Activated CD8-positive, alpha-beta memory T cell treated with anti-CD3 and anti-CD28 coated beads for 36 hours (primary cell): ENCODE results near the gene STAT3. TPM values are rescaled to one million over a fixed set of nuclear protein-coding genes. Genes with fewer than 3 reads are reported as not detected.
"Not testable (repeated sequence)": the region's sequence is repeated elsewhere in the genome, so short reads cannot be mapped to it uniquely, and the experiment has no call there.

Experiments
- CTCF ChIA-PET: fragments of 350-600 bp; sonication (Branson Sonifier 250); formaldehyde crosslinking; loops from one replicate; lab custom pipeline; 2021; ENCODE audit warnings: antibody characterized with exemption; lab: Charles Lee
- POLR2A ChIA-PET: fragments of 350-600 bp; sonication (Branson Sonifier 250); formaldehyde crosslinking; loops from one replicate; lab custom pipeline; 2021; ENCODE audit warnings: antibody characterized with exemption; lab: Charles Lee
- total RNA-seq, 2 experiments: library from RNA; stranded (reverse); gene quantifications; one replicate each; pipeline ENCODE4 v1.2.3, GENCODE V29; 2021

Gene STAT3
- total RNA-seq, 2 experiments from 2014 or later, result 179 TPM

GRCh38 chr17:42341568-42341967, 46.7 kb downstream of the STAT3 start:
- ChIA-PET POLR2A (interaction anchor here (0.7 to 1.5 kb wide), 3 partner anchors 47 to 246 kb away, joined by 3 to 4 read pairs (median 3); no protein-coding TSS in a partner anchor), CTCF (interaction anchor here (0.6 to 2.2 kb wide), 3 partner anchors 33 to 62 kb away, joined by 3 to 10 read pairs (median 4); partner anchors contain the start of gene STAT3)

- CTCF ChIA-PET, result interaction anchor here (0.8 to 2.2 kb wide), 6 partner anchors 10 to 66 kb away, joined by 3 to 10 read pairs (median 4); partner anchors contain the start of gene STAT3
- POLR2A ChIA-PET, result interaction anchor here (0.6 to 1.5 kb wide), 5 partner anchors 28 to 375 kb away, joined by 3 to 4 read pairs (median 3); no protein-coding TSS in a partner anchor
These were observed 47.5 kb downstream of the STAT3 start for GRCh38 chr17:42340691-42341127.

GRCh38 chr17:42339221-42339620, 49.0 kb downstream of the STAT3 start:
- ChIA-PET POLR2A (no interaction called here), CTCF (interaction anchor here (1.0 to 1.3 kb wide), 3 partner anchors 26 to 53 kb away, joined by 3 to 4 read pairs (median 3); no protein-coding TSS in a partner anchor)

- ChIA-PET CTCF (interaction anchor here (1.0 to 1.3 kb wide), 2 partner anchors 50 to 53 kb away, joined by 3 read pairs; no protein-coding TSS in a partner anchor), POLR2A (no interaction called here)
These were observed 49.7 kb downstream of the STAT3 start for GRCh38 chr17:42338427-42338985.

GRCh38 chr17:42337442-42337841, 50.8 kb downstream of the STAT3 start:
- CTCF ChIA-PET, result interaction anchor here (0.6 to 1.7 kb wide), 8 partner anchors 12 to 115 kb away, joined by 3 to 5 read pairs (median 3); partner anchors contain the start of gene STAT3
- POLR2A ChIA-PET, result interaction anchor here (0.6 to 1.2 kb wide), 6 partner anchors 23 to 65 kb away, joined by 3 to 11 read pairs (median 3); partner anchors contain the start of gene STAT3

- ChIA-PET POLR2A (interaction anchor here (0.6 to 1.5 kb wide), 2 partner anchors 43 to 54 kb away, joined by 8 to 9 read pairs; partner anchors contain the start of gene STAT3), CTCF (interaction anchor here (0.9 to 4.5 kb wide), 3 partner anchors 14 to 68 kb away, joined by 4 to 23 read pairs (median 9); no protein-coding TSS in a partner anchor)
These were observed 53.6 kb downstream of the STAT3 start for GRCh38 chr17:42334677-42335076.

- POLR2A ChIA-PET, result interaction anchor here (0.6 to 1.0 kb wide), 4 partner anchors 9 to 82 kb away, joined by 3 to 7 read pairs (median 3); no protein-coding TSS in a partner anchor
- CTCF ChIA-PET, result interaction anchor here (0.6 to 4.5 kb wide), 5 partner anchors 9 to 185 kb away, joined by 3 to 23 read pairs (median 7); no protein-coding TSS in a partner anchor
These were observed 55.2 kb downstream of the STAT3 start for GRCh38 chr17:42333053-42333452.

GRCh38 chr17:42329025-42329976, 58.9 kb downstream of the STAT3 start:
- POLR2A ChIA-PET, result no interaction called here
- CTCF ChIA-PET, result interaction anchor here (1.1 to 1.8 kb wide), 3 partner anchors 9 to 77 kb away, joined by 3 to 6 read pairs (median 5); no protein-coding TSS in a partner anchor

GRCh38 chr17:42325026-42325425, 63.2 kb downstream of the STAT3 start:
- POLR2A ChIA-PET, result no interaction called here

GRCh38 chr17:42323268-42323773, 64.9 kb downstream of the STAT3 start:
- ChIA-PET CTCF (interaction anchor here (0.7 to 20.1 kb wide), 12 partner anchors 10 to 101 kb away, joined by 3 to 340 read pairs (median 3); partner anchors contain the start of gene STAT3), POLR2A (no interaction called here)

More at GRCh38 chr17:42325026-42325425, 63.2 kb downstream of the STAT3 start:
- CTCF ChIA-PET, result interaction anchor here (0.7 to 20.1 kb wide), 3 partner anchors 13 to 83 kb away, joined by 3 to 340 read pairs (median 3); partner anchors contain the start of gene STAT3

GRCh38 chr17:42322382-42323267, 65.6 kb downstream of the STAT3 start:
- ChIA-PET CTCF (interaction anchor here (0.5 to 20.1 kb wide), 23 partner anchors 9 to 272 kb away, joined by 3 to 340 read pairs (median 3); partner anchors contain the start of genes CAVIN1 and STAT3), POLR2A (no interaction called here)

GRCh38 chr17:42321555-42321954, 66.7 kb downstream of the STAT3 start:
- CTCF ChIA-PET, result interaction anchor here (0.8 to 20.1 kb wide), 11 partner anchors 7 to 209 kb away, joined by 3 to 340 read pairs (median 6); partner anchors contain the start of gene STAT3
- POLR2A ChIA-PET, result no interaction called here

- CTCF ChIA-PET, result interaction anchor here (0.6 to 20.1 kb wide), 3 partner anchors 58 to 90 kb away, joined by 3 to 340 read pairs (median 4); no protein-coding TSS in a partner anchor
- POLR2A ChIA-PET, result not testable (repeated sequence)
These were observed 70.3 kb downstream of the STAT3 start for GRCh38 chr17:42317967-42318366.

GRCh38 chr17:42317266-42317845, 70.9 kb downstream of the STAT3 start:
- CTCF ChIA-PET, result interaction anchor here (0.7 to 20.1 kb wide), 5 partner anchors 72 to 166 kb away, joined by 3 to 340 read pairs (median 4); no protein-coding TSS in a partner anchor
- POLR2A ChIA-PET, result interaction anchor here (0.6 kb wide), 1 partner anchor 89 kb away, joined by 4 read pairs; no protein-coding TSS in a partner anchor

- ChIA-PET CTCF (interaction anchor here (0.7 to 20.1 kb wide), 5 partner anchors 72 to 166 kb away, joined by 3 to 340 read pairs (median 4); no protein-coding TSS in a partner anchor), POLR2A (interaction anchor here (0.6 kb wide), 1 partner anchor 90 kb away, joined by 4 read pairs; no protein-coding TSS in a partner anchor)
These were observed 71.5 kb downstream of the STAT3 start for GRCh38 chr17:42316755-42317154.
